NB4 (cell line): ENCODE measurements around the gene SKIC8.

Experiments
- DNase-seq: peaks from one replicate; pipeline ENCODE4 v3.0.0; 2010; ENCODE audit warnings: low read depth
- H3K4me3 ChIP-seq: one replicate; pipeline ENCODE4 v1.5.1; 2011; ENCODE audit warnings: mild to moderate bottlenecking, low read depth, low read length, moderate library complexity
- CTCF ChIP-seq: IDR thresholded peaks from one replicate; pipeline ENCODE4 v1.5.1; 2012; ENCODE audit warnings: low read depth, low read length
- MAX ChIP-seq: IDR thresholded peaks from 2 replicates; pipeline ENCODE4 v1.6.1; 2011; ENCODE audit warnings: low read depth, low read length
- MYC ChIP-seq: IDR thresholded peaks from 2 replicates; pipeline ENCODE4 v1.6.1; 2011; ENCODE audit warnings: low read depth, low read length
- POLR2A ChIP-seq: IDR thresholded peaks from 2 replicates; pipeline ENCODE4 v1.6.1; 2011; ENCODE audit warnings: mild to moderate bottlenecking; ENCODE audit not compliant: insufficient read length; ENCODE audit errors: extremely low read depth

The SKIC8 gene

GRCh38 chr15:78282324-78282723, 17.1 kb downstream of the SKIC8 start:
- TF ChIP-seq CTCF, result no peak
- no peak for TF ChIP-seq MYC
- DNase-seq, result no peak
- no peak overlapping the region for H3K4me3 ChIP-seq

- no peak for DNase-seq
- H3K4me3 ChIP-seq, result no peak overlapping the region
- TF ChIP-seq MAX, result no peak
- TF ChIP-seq POLR2A, result no peak
- no peak for TF ChIP-seq CTCF
- TF ChIP-seq MYC, result no peak
Observed at GRCh38 chr15:78280319-78281072, 18.9 kb downstream of the SKIC8 start.

- TF ChIP-seq MYC (no peak), MAX (no peak), POLR2A (no peak)
- H3K4me3 ChIP-seq, result no peak overlapping the region
- DNase-seq, result no peak
Observed at GRCh38 chr15:78276064-78276943, 23.1 kb downstream of the SKIC8 start.

GRCh38 chr15:78274994-78275393, 24.4 kb downstream of the SKIC8 start:
- DNase-seq, result no peak
- TF ChIP-seq CTCF (no peak), MAX (no peak), MYC (no peak), POLR2A (no peak)
- H3K4me3 ChIP-seq, result no peak overlapping the region

- TF ChIP-seq MYC (no peak), POLR2A (no peak), CTCF (no peak), MAX (no peak)
Observed at GRCh38 chr15:78272776-78273175, 26.6 kb downstream of the SKIC8 start.

GRCh38 chr15:78272316-78272715, 27.1 kb downstream of the SKIC8 start:
- no peak for DNase-seq

More at GRCh38 chr15:78272776-78273175, 26.6 kb downstream of the SKIC8 start:
- DNase-seq, result no peak
- H3K4me3 ChIP-seq, result no peak overlapping the region

More at GRCh38 chr15:78272316-78272715, 27.1 kb downstream of the SKIC8 start:
- no peak overlapping the region for H3K4me3 ChIP-seq
- TF ChIP-seq POLR2A, result no peak
- no peak for TF ChIP-seq MAX
- no peak for TF ChIP-seq CTCF
- TF ChIP-seq MYC, result no peak
